OCI-LY3 (cell line): Measurements from ENCODE around the gene DAGLB.

Experiments used
- EZH2phosphoT487 ChIP-seq: fragments of 200-600 bp; shearing (Covaris generic); IDR thresholded peaks from 2 replicates; pipeline ENCODE4 v1.6.1; 2018; ENCODE audit warnings: antibody characterized with exemption, mixed run types, low read depth
- TF ChIP-seq, protein P1 (sequence below): fragments of 200-600, 300-600 bp; sonication (generic); IDR thresholded peaks from 2 replicates; pipeline ENCODE4 v1.5.1; 2014; ENCODE audit warnings: antibody characterized with exemption, low read length, low read depth

GRCh38 chr7:6444516-6445269, 3.1 kb downstream of the DAGLB start:
- TF ChIP-seq, protein P1, sequence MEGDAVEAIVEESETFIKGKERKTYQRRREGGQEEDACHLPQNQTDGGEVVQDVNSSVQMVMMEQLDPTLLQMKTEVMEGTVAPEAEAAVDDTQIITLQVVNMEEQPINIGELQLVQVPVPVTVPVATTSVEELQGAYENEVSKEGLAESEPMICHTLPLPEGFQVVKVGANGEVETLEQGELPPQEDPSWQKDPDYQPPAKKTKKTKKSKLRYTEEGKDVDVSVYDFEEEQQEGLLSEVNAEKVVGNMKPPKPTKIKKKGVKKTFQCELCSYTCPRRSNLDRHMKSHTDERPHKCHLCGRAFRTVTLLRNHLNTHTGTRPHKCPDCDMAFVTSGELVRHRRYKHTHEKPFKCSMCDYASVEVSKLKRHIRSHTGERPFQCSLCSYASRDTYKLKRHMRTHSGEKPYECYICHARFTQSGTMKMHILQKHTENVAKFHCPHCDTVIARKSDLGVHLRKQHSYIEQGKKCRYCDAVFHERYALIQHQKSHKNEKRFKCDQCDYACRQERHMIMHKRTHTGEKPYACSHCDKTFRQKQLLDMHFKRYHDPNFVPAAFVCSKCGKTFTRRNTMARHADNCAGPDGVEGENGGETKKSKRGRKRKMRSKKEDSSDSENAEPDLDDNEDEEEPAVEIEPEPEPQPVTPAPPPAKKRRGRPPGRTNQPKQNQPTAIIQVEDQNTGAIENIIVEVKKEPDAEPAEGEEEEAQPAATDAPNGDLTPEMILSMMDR, result no peak
- no peak for TF ChIP-seq EZH2phosphoT487
